Gastrocnemius medialis (tissue), 4 donors: ENCODE results near the gene METTL17. TPM values are rescaled to one million over a fixed set of nuclear protein-coding genes. Genes with fewer than 3 reads are reported as not detected.
A peak's percentile ranks its signal among the peaks of the same experiment; 100 is the strongest.
"Not testable (repeated sequence)": the region's sequence is repeated elsewhere in the genome, so short reads cannot be mapped to it uniquely, and the experiment has no call there.

Experiments
- ATAC-seq, 2 donors: fragments of 150-250 bp; one replicate each; pipeline ENCODE4 v1.9.1; 2016
- DNase-seq, 2 donors: peaks; one replicate each; pipeline ENCODE4 v3.0.0-alpha.2; 2019
- H3K27ac ChIP-seq, 4 donors: fragments of 200-600 bp; sonication (generic); 1 replicate in 1 of 4; 2 replicates in 3 of 4; pipeline ENCODE4 v1.5.1; 2016 to 2018; ENCODE audit warnings: mild to moderate bottlenecking in 2 of 4, moderate library complexity in 1 of 4
- H3K27me3 ChIP-seq, 3 donors: fragments of 200-600 bp; sonication (generic) in 2 of 3; 1 replicate in 1 of 3; 2 replicates in 2 of 3; pipeline versions ENCODE4 v1.5.1 to v1.6.0; 2016 to 2019; ENCODE audit warnings: mild to moderate bottlenecking in 1 of 3, moderate library complexity in 1 of 3
- H3K36me3 ChIP-seq, 2 donors: fragments of 200-600 bp; sonication (generic) in 1 of 2; one replicate each; pipeline ENCODE4 v1.5.1; 2017 to 2018
- H3K4me1 ChIP-seq, 2 donors: fragments of 200-600 bp; sonication (generic) in 1 of 2; one replicate each; pipeline ENCODE4 v1.5.1; 2016 to 2017; ENCODE audit warnings: mild to moderate bottlenecking in 2 of 2
- H3K4me3 ChIP-seq, 4 donors: fragments of 200-600 bp; sonication (generic) in 3 of 4; 1 replicate in 1 of 4; 2 replicates in 3 of 4; pipeline ENCODE4 v1.5.1; 2016 to 2019; ENCODE audit warnings: mild to moderate bottlenecking in 2 of 4
- H3K9me3 ChIP-seq, 3 donors: fragments of 200-600 bp; sonication (generic) in 2 of 3; 1 replicate in 1 of 3; 2 replicates in 2 of 3; pipeline ENCODE4 v1.5.1; 2016 to 2019
- POLR2A ChIP-seq, 2 donors: fragments of 450-650 bp; IDR thresholded peaks; one replicate each; pipeline ENCODE4 v1.6.1; 2017; ENCODE audit warnings: antibody characterized with exemption in 2 of 2, mild to moderate bottlenecking in 2 of 2, moderate library complexity in 2 of 2
- in situ Hi-C, 4 donors: fragments of 200-750 bp; cut with MboI; loops; one replicate each; pipeline versions ENCODE4 v1.15.0 to v1.8.0; 2017; ENCODE audit warnings: low sequenced_read_pairs in 4 of 4
- intact Hi-C: fragments of 100-400 bp; cut with DNase I; formaldehyde crosslinking; loops from one replicate; pipeline ENCODE4 v1.15.1; 2023; ENCODE audit warnings: low total_unique reads
- total RNA-seq, 4 donors: library from RNA; depleted of rRNA; stranded (reverse); fragments of >200 nt; gene quantifications; one replicate each; pipeline versions ENCODE4 v1.1.0 to v1.2.3, GENCODE V29; 2016
- TF ChIP-seq, protein P1 (sequence below), 5 experiments: fragments of 450-650 bp in 3 of 5; fragments of 200-600 bp in 2 of 5; sonication (generic) in 2 of 5; IDR thresholded peaks in 4 of 5; conservative IDR thresholded peaks in 1 of 5; 1 replicate in 4 of 5; 2 replicates in 1 of 5; pipeline ENCODE4 v1.5.1; 2016 to 2019; ENCODE audit warnings: antibody characterized with exemption in 5 of 5, mild to moderate bottlenecking in 3 of 5, moderate library complexity in 3 of 5

METTL17 gene
- total RNA-seq, 4 donors from 2014 or later = 33.9 to 69.5 (median 50.8) TPM

DNA sequence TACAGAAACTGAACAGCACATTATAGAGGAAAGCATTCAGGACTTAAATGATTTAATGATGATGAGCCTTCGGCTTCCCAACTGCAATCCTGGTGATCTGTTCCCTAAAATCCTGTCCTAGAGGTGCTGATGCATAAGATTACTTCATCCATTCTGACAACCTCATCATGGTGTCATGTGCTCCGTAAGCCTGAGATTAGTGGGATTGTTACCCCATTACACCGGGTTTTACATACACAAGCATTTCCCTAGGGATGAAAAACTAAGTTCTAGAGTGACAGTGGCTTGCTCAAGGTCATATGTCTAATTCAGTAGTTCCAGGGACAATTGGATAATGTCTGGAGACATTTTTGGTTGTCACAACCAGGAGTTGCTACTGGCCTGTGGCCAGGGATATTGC, 47.4 kb downstream of the METTL17 start:
- H3K4me3 ChIP-seq = no peak overlapping the region
- peaks cover 50 to 67% of the 10 kb centered on the region in 2 donors for H3K4me1 ChIP-seq
- no peaks in the 10 kb centered on the region for H3K27me3 ChIP-seq
- no peaks in the 10 kb centered on the region for H3K36me3 ChIP-seq
- ATAC-seq = no peak
- in situ Hi-C loops (loop anchor here in 1 of 4 donors (25.0 kb wide), 1 partner anchor 575 kb away; the partner anchor contains the start of genes APEX1, OSGEP, PIP4P1 and PNP), intact Hi-C loops (no loop called here)
- TF ChIP-seq POLR2A (IDR thresholded peaks at IDR 0.05) = no peak
- TF ChIP-seq, protein P1, sequence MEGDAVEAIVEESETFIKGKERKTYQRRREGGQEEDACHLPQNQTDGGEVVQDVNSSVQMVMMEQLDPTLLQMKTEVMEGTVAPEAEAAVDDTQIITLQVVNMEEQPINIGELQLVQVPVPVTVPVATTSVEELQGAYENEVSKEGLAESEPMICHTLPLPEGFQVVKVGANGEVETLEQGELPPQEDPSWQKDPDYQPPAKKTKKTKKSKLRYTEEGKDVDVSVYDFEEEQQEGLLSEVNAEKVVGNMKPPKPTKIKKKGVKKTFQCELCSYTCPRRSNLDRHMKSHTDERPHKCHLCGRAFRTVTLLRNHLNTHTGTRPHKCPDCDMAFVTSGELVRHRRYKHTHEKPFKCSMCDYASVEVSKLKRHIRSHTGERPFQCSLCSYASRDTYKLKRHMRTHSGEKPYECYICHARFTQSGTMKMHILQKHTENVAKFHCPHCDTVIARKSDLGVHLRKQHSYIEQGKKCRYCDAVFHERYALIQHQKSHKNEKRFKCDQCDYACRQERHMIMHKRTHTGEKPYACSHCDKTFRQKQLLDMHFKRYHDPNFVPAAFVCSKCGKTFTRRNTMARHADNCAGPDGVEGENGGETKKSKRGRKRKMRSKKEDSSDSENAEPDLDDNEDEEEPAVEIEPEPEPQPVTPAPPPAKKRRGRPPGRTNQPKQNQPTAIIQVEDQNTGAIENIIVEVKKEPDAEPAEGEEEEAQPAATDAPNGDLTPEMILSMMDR (IDR thresholded peaks at IDR 0.05 in 4 of 5, conservative IDR thresholded peaks at IDR 0.05 in 1 of 5) = no peak
- H3K27ac ChIP-seq = peak overlapping the region; percentile 83 to 91 (median 86)
- no peak for DNase-seq
- H3K9me3 ChIP-seq = no peaks in the 10 kb centered on the region

DNA sequence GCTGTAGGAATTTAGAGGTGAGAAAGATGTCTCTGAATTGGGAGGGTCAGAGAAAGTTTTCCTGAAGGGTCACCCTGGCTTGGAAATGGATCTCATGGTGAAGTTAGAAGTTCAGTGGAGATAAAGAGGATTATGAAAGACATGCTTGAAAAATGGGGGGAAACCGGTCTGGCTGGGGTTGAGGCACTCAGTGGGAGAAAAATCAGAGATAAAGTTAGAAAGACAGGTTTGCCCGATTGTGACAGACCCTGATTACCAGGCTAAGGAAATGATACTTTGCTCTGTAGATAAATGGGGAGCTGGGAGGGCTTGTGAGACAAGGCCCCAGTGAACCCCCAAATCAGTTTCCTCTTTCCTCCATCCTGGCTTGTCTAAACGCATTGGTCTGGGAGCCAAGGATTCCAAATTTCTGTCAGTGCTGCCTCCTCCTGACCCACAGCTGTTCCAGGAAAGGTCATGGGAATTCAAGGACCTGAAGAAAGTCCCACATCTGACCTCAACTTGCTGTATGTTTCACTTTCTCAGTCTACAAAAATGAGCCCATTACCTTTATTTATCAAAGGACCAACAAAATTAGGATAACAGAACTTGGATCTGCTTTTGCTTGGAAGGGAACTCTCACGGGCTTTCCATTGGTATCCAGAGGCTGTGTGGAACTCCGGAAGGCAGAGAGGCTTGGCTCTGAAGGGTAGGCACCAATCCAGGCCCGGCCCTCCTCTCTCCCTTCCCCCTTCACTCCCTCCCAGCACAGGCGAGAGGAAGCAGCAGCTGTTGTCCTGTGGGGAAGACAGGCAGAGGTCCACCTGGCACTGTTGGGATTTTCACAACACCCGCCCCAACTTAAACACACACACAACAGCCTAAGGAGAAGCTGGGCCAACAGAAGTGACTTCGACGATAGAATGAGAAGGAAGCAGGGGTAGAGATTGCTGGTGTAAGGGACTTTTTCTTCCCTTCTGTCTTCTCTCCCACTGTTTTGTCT, 49.0 kb downstream of the METTL17 start:
- Histone ChIP-seq H3K36me3 (no peaks in the 10 kb centered on the region), H3K9me3 (no peaks in the 10 kb centered on the region), H3K27ac (peak overlapping the region; percentile 83 to 91 (median 86)), H3K4me3 (peak overlapping the region in 3 of 4 donors; percentile 8 to 26 (median 19)), H3K27me3 (no peaks in the 10 kb centered on the region), H3K4me1 (peaks cover 66% of the 10 kb centered on the region in 2 donors)
- intact Hi-C loops = loop anchor here (1.0 kb wide), 4 partner anchors 13 to 577 kb away; partner anchors contain the start of genes NDRG2 and PIP4P1
- peak; percentile 41 to 44 for TF ChIP-seq POLR2A (IDR thresholded peaks at IDR 0.05)
- TF ChIP-seq, protein P1 (IDR thresholded peaks at IDR 0.05 in 4 of 5, conservative IDR thresholded peaks at IDR 0.05 in 1 of 5) = peak in 1 of 5 experiments; percentile 12
- DNase-seq (peak; percentile 93 to 98), ATAC-seq (peak; percentile 79 to 82)
- in situ Hi-C loops = loop anchor here in 1 of 4 donors (25.0 kb wide), 1 partner anchor 576 kb away; the partner anchor contains the start of genes APEX1, OSGEP, PIP4P1 and PNP

DNA sequence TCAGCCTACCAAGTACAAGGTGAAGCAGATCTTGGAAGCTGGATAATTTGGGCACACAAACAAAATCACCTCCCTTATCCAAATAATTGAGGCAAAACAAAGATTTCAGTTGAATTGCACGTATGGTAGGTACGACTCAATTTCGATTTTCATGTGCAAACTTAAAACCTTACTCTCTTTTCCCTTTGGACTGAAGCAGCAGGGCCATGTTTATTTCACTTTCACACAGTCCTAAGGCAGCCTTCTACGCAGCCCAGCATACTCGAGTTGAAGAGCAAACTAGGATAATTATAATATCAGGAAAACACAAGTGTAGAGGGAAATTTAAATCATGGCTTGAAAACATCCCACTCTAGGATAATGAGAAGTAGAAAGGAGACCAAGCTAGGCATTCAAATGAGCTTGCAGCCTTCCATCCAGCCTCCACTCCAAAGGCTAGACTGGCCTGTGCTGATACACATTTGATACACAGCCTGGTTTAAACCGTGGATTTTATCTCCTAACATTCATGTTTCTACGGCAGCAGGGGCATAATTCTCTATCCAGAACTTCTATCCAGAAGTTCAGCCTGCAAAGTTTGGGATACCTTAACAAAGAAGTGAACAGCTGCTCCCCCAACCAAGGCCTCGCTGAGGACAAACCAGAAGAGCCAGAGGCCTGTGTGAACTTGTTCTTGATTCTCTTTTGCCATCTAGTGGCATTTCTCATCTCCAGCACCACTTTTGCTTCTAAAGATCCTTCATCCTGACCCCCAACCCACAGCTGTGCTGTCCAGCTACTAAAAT, 50.0 kb downstream of the METTL17 start:
- H3K27me3 ChIP-seq = no peaks in the 10 kb centered on the region
- H3K9me3 ChIP-seq = no peaks in the 10 kb centered on the region
- DNase-seq (peak in 1 of 2 donors; percentile 72), ATAC-seq (peak; percentile 53 to 68)
- peak overlapping the region; percentile 83 to 91 (median 86) for H3K27ac ChIP-seq
- intact Hi-C loops = loop anchor here (1.0 to 10.0 kb wide), 7 partner anchors 14 to 578 kb away; partner anchors contain the start of genes NDRG2, PIP4P1 and RNASE4
- H3K36me3 ChIP-seq = no peaks in the 10 kb centered on the region
- in situ Hi-C loops = loop anchor here in 1 of 4 donors (25.0 kb wide), 1 partner anchor 577 kb away; the partner anchor contains the start of genes APEX1, OSGEP, PIP4P1 and PNP
- peak overlapping the region in 2 of 4 donors; percentile 19 to 26 for H3K4me3 ChIP-seq
- peaks cover 62 to 75% of the 10 kb centered on the region in 2 donors for H3K4me1 ChIP-seq
- peak in 1 of 2 donors; percentile 1 for TF ChIP-seq POLR2A (IDR thresholded peaks at IDR 0.05)
- TF ChIP-seq, protein P1 (IDR thresholded peaks at IDR 0.05 in 4 of 5, conservative IDR thresholded peaks at IDR 0.05 in 1 of 5) = peak; percentile 77 to 84 (median 79)

DNA sequence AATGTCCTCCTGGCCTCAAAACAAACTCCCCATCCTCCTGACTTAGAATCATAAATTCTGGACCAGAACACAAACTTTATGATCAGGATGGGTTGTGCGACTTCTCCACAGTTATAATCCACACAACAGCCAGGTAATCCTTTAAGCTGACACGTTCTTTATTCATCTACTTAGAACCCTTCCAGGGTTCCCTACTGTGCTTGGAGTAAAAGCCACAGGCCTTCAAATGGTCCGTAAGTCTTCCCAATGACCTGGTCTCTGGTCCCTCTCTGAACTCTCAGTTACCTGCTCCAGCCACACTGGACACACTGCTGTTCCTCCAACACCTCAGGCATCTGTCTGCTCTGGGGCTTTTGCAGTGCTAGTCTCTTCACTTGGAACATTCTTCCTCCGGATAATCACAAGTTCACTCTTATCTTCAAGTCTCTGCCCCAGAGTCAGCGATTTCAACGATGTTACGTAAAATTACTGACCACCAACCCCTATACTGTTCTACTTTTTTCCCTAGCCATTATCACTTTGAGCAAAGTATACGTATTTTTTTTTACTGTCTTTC, 50.7 kb downstream of the METTL17 start:
- no peak for TF ChIP-seq POLR2A (IDR thresholded peaks at IDR 0.05)
- TF ChIP-seq, protein P1 (IDR thresholded peaks at IDR 0.05 in 4 of 5, conservative IDR thresholded peaks at IDR 0.05 in 1 of 5) = peak in 2 of 5 experiments; percentile 8 to 12
- DNase-seq (no peak), ATAC-seq (no peak)
- Histone ChIP-seq H3K9me3 (no peaks in the 10 kb centered on the region), H3K36me3 (no peaks in the 10 kb centered on the region), H3K27me3 (no peaks in the 10 kb centered on the region), H3K4me3 (no peak overlapping the region), H3K27ac (peak overlapping the region; percentile 83 to 91 (median 86)), H3K4me1 (peaks cover 62 to 75% of the 10 kb centered on the region in 2 donors)
- intact Hi-C loops (loop anchor here (1.0 to 10.0 kb wide), 3 partner anchors 26 to 426 kb away; partner anchors contain the start of gene RNASE4), in situ Hi-C loops (loop anchor here in 1 of 4 donors (25.0 kb wide), 1 partner anchor 578 kb away; the partner anchor contains the start of genes APEX1, OSGEP, PIP4P1 and PNP)

DNA sequence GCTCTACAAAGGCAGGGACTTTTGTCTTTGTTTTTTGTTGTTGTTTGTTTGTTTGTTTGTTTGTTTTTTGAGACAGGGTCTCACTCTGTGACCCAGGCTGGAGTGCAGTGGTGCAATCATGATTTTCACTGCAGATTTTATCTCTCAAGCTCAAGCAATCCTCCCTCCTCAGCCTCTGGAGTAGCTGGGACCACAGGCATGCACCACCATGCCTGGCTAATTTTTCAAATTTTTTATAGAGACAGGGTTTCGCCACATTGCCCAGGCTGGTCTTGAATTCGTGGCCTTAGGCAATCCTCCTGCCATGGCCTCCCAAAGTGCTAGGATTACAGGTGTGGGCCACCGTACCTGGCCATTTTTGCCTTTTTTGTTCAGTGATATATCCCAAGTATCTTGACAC, 51.2 kb downstream of the METTL17 start:
- H3K36me3 ChIP-seq, H3K9me3 ChIP-seq, DNase-seq, H3K27me3 ChIP-seq, H3K4me3 ChIP-seq, ATAC-seq: not testable (repeated sequence)
- in situ Hi-C loops (loop anchor here in 1 of 4 donors (25.0 kb wide), 1 partner anchor 579 kb away; the partner anchor contains the start of genes APEX1, OSGEP, PIP4P1 and PNP), intact Hi-C loops (loop anchor here (1.0 to 10.0 kb wide), 3 partner anchors 27 to 426 kb away; partner anchors contain the start of gene RNASE4)
- H3K4me1 ChIP-seq = peaks cover 62 to 75% of the 10 kb centered on the region in 2 donors
- peak overlapping the region; percentile 78 to 85 (median 83) for H3K27ac ChIP-seq
